Activated T-helper 1 cell treated with anti-CD3 and anti-CD28 coated beads, Interleukin-12 subunit alpha, Interleukin-12 subunit beta, Interleukin-2, Interleukin-4 antibody, amounts not matched to agents 30 ng/mL and 10 ng/mL and 1 ng/mL, durations not matched to agents 14 hours and 24 hours and 36 hours (primary cell): ENCODE data around the gene CYP2S1. TPM values are rescaled to one million over a fixed set of nuclear protein-coding genes. Genes with fewer than 3 reads are reported as not detected.

ENCODE experiments used
- DNase-seq: peaks from one replicate; pipeline ENCODE4 v3.0.0; 2021; ENCODE audit warnings: low spot score
- H3K27ac Mint-ChIP-seq: one replicate; pipeline ENCODE4 v1.8.0; 2021; ENCODE audit warnings: mild to moderate bottlenecking, mixed read lengths
- H3K27me3 Mint-ChIP-seq: one replicate; pipeline ENCODE4 v1.8.0; 2022; ENCODE audit warnings: mild to moderate bottlenecking, moderate library complexity, mixed read lengths; ENCODE audit not compliant: insufficient read depth
- H3K36me3 Mint-ChIP-seq: one replicate; pipeline ENCODE4 v1.8.0; 2021; ENCODE audit warnings: low read depth, mixed read lengths
- H3K4me1 Mint-ChIP-seq: one replicate; pipeline ENCODE4 v1.8.0; 2021; ENCODE audit warnings: low read depth, mixed read lengths
- H3K4me3 Mint-ChIP-seq: one replicate; pipeline ENCODE4 v1.8.0; 2021; ENCODE audit warnings: mild to moderate bottlenecking, moderate library complexity, mixed read lengths
- H3K9me3 Mint-ChIP-seq: one replicate; pipeline ENCODE4 v1.8.0; 2021; ENCODE audit warnings: mixed read lengths
- intact Hi-C: fragments of 100-400 bp; cut with micrococcal nuclease; formaldehyde crosslinking; loops from one replicate; pipeline ENCODE4 v1.15.1; 2024
- total RNA-seq: library from RNA; stranded (reverse); gene quantifications from 2 replicates; pipeline ENCODE4 v1.2.3, GENCODE V29; 2022

The CYP2S1 gene
- total RNA-seq, 1 donor from 2014 or later = 0.60 TPM

DNA sequence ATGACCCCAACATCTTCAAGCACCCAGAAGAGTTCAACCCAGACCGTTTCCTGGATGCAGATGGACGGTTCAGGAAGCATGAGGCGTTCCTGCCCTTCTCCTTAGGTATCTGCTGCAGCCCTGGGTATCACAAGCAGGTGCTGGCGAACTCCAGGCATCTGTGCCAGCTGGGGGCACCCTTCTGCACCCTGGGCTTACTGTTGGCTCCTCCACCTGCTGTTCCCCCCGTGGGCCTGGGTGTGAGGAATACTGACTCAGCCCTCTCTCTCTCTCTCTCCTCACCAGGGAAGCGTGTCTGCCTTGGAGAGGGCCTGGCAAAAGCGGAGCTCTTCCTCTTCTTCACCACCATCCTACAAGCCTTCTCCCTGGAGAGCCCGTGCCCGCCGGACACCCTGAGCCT lies 13.0 kb downstream of the CYP2S1 start:
- H3K9me3 Mint-ChIP-seq = no peaks in the 10 kb centered on the region
- H3K4me3 Mint-ChIP-seq = no peak overlapping the region
- H3K36me3 Mint-ChIP-seq = no peaks in the 10 kb centered on the region
- intact Hi-C loops = loop anchor here (10.0 kb wide), 1 partner anchor 239 kb away; the partner anchor contains the start of gene ERICH4
- peaks cover 18% of the 10 kb centered on the region for H3K4me1 Mint-ChIP-seq
- DNase-seq = no peak
- H3K27me3 Mint-ChIP-seq = no peaks in the 10 kb centered on the region
- no peak overlapping the region for H3K27ac Mint-ChIP-seq

DNA sequence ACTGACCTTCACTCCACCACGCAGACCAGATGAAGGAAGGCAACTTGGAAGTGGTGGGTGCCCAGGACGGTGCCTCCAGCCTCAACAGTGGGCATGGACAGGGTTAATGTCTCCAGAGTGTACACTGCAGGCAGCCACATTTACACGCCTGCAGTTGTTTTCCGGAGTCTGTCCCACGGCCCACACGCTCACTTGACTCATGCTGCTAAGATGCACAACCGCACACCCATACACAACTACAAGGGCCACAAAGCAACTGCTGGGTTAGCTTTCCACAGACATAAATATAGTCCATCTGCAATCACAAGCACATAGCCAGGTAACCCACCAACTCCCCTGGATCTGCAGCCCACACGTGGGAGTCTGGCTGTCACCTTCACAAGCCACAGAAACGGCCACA lies 13.4 kb downstream of the CYP2S1 start:
- DNase-seq = no peak
- H3K36me3 Mint-ChIP-seq = no peaks in the 10 kb centered on the region
- H3K4me1 Mint-ChIP-seq = peaks cover 18% of the 10 kb centered on the region
- H3K27ac Mint-ChIP-seq = no peak overlapping the region
- H3K9me3 Mint-ChIP-seq = no peaks in the 10 kb centered on the region
- no peaks in the 10 kb centered on the region for H3K27me3 Mint-ChIP-seq
- intact Hi-C loops = loop anchor here (10.0 kb wide), 1 partner anchor 238 kb away; the partner anchor contains the start of gene ERICH4
- no peak overlapping the region for H3K4me3 Mint-ChIP-seq

GRCh38 chr19:41206926-41207750 lies 14.1 kb downstream of the CYP2S1 start:
- Mint-ChIP-seq H3K27ac (no peak overlapping the region), H3K36me3 (no peaks in the 10 kb centered on the region)
- intact Hi-C loops = loop anchor here (10.0 kb wide), 1 partner anchor 238 kb away; the partner anchor contains the start of gene ERICH4

GRCh38 chr19:41214161-41214560 lies 21.1 kb downstream of the CYP2S1 start:
- no peaks in the 10 kb centered on the region for H3K36me3 Mint-ChIP-seq
- H3K27me3 Mint-ChIP-seq = peaks cover 27% of the 10 kb centered on the region
- intact Hi-C loops = no loop called here
- no peaks in the 10 kb centered on the region for H3K9me3 Mint-ChIP-seq
- no peaks in the 10 kb centered on the region for H3K4me1 Mint-ChIP-seq
- H3K4me3 Mint-ChIP-seq = no peak overlapping the region
- H3K27ac Mint-ChIP-seq = no peak overlapping the region
- no peak for DNase-seq

More at GRCh38 chr19:41206926-41207750, 14.1 kb downstream of the CYP2S1 start:
- H3K27me3 Mint-ChIP-seq = no peaks in the 10 kb centered on the region
- H3K4me3 Mint-ChIP-seq = no peak overlapping the region
- H3K4me1 Mint-ChIP-seq = peaks cover 18% of the 10 kb centered on the region
- DNase-seq = no peak
- H3K9me3 Mint-ChIP-seq = no peaks in the 10 kb centered on the region

DNA sequence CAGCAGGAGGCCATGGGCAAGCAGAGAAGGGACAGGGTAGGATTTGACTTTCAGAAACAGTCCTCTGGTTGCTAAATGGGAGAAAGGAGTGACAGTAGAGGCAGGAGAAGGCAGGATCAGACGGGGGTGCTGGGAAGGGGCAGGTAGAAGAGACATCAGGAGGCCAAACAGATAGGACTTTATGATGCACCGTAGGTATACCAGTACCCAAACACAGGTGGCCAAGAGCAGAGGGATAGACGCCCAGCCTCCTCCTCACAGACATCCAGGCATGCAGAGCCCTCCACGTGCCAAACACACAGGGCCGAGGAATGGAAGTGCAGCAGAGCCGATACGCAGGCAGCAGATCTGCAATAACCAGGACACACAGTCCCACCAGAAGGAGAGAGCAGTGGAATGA lies 24.7 kb downstream of the CYP2S1 start:
- Mint-ChIP-seq H3K27me3 (peaks cover 50% of the 10 kb centered on the region), H3K4me1 (no peaks in the 10 kb centered on the region), H3K9me3 (no peaks in the 10 kb centered on the region), H3K4me3 (no peak overlapping the region), H3K36me3 (no peaks in the 10 kb centered on the region), H3K27ac (no peak overlapping the region)
- no peak for DNase-seq
- intact Hi-C loops = no loop called here

- no peaks in the 10 kb centered on the region for H3K4me1 Mint-ChIP-seq
- no peaks in the 10 kb centered on the region for H3K9me3 Mint-ChIP-seq
- peaks cover 53% of the 10 kb centered on the region for H3K27me3 Mint-ChIP-seq
- H3K36me3 Mint-ChIP-seq = no peaks in the 10 kb centered on the region
- H3K4me3 Mint-ChIP-seq = no peak overlapping the region
- DNase-seq = no peak
- no peak overlapping the region for H3K27ac Mint-ChIP-seq
- intact Hi-C loops = no loop called here
Measured at GRCh38 chr19:41218249-41218614, 25.2 kb downstream of the CYP2S1 start.

DNA sequence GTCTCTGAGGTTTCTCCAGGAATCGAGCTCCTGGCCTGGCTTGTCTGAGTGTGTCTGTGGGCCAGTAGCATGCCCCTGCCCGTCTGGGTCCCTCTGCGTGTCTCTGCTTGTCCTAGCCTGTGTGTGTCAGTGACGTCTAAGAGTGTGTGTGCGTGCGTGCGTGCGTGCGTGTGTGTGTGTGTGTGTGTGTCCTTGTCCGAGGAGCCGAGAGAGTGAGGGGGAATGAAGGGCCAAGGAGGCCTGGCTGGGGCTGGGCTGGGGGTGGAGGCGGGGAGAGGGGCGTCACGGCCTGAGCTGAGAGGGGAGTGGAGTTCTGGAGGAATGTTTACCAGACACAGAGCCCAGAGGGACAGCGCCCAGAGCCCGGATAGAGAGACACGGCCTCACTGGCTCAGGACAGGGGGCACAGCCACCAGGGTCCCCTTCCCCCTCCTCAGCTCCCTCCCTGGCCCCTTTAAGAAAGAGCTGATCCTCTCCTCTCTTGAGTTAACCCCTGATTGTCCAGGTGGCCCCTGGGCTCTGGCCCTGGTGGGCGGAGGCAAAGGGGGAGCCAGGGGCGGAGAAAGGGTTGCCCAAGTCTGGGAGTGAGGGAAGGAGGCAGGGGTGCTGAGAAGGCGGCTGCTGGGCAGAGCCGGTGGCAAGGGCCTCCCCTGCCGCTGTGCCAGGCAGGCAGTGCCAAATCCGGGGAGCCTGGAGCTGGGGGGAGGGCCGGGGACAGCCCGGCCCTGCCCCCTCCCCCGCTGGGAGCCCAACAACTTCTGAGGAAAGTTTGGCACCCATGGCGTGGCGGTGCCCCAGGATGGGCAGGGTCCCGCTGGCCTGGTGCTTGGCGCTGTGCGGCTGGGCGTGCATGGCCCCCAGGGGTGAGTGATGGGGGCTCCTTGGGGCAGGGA lies 25.8 kb downstream of the CYP2S1 start, which contains the start of gene AXL:
AXL (plus strand) TSS at position 609 of the 893 bp plus-strand sequence; CDS start at position 779, 170 bp downstream.
- intact Hi-C loops = no loop called here
- no peak for DNase-seq
- Mint-ChIP-seq H3K4me1 (peaks cover 4% of the 10 kb centered on the region), H3K9me3 (no peaks in the 10 kb centered on the region), H3K4me3 (no peak within 1 kb of the TSS), H3K36me3 (no peaks in the 10 kb centered on the region), H3K27ac (no peak within 1 kb of the TSS), H3K27me3 (peaks cover 53% of the 10 kb centered on the region)

DNA sequence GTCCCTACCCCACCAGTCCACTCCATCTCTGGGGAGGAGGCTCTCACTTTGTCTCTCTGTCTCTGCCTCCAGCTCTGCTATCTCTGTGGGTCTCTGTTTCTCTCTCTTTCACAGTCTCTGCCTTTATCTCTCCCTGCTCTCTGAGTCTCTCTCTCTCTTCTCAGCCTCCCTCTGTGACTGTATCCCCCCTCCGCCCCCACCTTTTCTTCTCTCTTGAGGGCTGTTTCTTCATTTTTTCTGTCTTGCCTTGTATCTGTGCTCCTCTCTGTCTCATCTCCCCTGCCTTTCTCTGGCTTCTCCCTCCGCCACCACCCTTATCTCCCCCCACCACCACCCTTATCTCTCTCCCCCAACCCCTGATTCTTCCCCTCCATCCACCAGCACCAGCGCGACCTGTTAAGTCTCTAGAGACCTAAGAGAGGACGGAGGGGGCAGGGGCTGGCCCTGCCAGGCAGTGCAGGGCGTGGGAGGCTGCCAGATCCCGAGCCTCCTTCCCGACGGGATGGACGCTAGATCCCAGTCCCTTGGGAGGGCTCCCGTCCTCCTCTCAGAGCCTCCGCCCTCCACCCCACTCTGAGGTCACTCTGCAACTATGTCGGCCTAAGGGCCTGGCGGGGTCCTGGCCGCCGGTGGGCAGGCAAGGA lies 27.0 kb downstream of the CYP2S1 start:
- Mint-ChIP-seq H3K36me3 (no peaks in the 10 kb centered on the region), H3K9me3 (no peaks in the 10 kb centered on the region), H3K27ac (no peak overlapping the region), H3K4me3 (no peak overlapping the region), H3K4me1 (peaks cover 7% of the 10 kb centered on the region), H3K27me3 (peaks cover 52% of the 10 kb centered on the region)
- DNase-seq = no peak
- intact Hi-C loops = no loop called here

DNA sequence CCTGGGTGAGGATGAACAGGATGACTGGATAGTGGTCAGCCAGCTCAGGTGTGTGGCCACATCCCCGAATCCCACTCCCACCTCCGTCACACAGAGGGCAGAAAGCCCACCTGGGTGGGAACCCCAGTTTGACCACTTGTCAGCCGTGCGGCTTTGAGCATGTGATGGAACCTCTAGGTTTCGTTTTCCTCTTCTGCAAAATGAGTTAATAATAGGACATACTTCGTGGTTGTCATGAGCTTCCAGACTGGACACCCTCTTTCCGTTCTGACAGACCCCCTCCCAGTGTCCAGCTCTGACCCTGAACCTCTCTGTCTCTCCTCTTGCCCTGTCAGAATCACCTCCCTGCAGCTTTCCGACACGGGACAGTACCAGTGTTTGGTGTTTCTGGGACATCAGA lies 27.8 kb downstream of the CYP2S1 start:
- DNase-seq = no peak
- Mint-ChIP-seq H3K9me3 (no peaks in the 10 kb centered on the region), H3K27ac (no peak overlapping the region), H3K27me3 (peaks cover 52% of the 10 kb centered on the region), H3K4me3 (no peak overlapping the region), H3K36me3 (no peaks in the 10 kb centered on the region), H3K4me1 (peaks cover 13% of the 10 kb centered on the region)
- intact Hi-C loops = no loop called here

DNA sequence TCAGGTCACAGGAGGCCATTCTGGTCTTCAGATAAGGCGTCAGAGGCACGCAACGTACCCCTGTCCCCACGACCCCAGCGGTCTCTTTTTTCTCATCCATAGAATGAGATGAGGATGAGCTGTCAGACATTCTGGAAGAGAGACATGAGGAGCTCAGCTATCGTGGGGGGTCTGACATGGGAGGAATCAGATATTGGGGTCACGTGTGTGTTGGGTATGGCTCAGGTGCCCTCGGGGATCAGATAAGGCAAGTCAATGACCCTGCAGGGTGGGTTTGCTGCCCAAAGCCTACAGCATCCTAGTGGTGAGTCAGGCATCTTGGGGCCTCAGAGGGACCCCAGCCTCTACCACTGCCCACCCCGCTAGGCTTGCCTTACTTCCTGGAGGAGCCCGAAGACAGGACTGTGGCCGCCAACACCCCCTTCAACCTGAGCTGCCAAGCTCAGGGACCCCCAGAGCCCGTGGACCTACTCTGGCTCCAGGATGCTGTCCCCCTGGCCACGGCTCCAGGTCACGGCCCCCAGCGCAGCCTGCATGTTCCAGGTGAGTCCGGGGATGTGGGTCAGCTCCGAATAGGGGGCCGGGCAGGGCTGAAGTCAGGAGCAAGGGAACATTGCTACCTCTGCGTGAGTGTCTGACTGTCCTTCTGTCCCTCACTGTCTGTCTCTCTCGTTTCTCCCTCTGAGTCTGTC lies 28.6 kb downstream of the CYP2S1 start:
- Mint-ChIP-seq H3K4me1 (peaks cover 18% of the 10 kb centered on the region), H3K36me3 (no peaks in the 10 kb centered on the region), H3K27ac (no peak overlapping the region), H3K27me3 (peaks cover 49% of the 10 kb centered on the region), H3K4me3 (no peak overlapping the region), H3K9me3 (no peaks in the 10 kb centered on the region)
- DNase-seq = no peak
- intact Hi-C loops = no loop called here

DNA sequence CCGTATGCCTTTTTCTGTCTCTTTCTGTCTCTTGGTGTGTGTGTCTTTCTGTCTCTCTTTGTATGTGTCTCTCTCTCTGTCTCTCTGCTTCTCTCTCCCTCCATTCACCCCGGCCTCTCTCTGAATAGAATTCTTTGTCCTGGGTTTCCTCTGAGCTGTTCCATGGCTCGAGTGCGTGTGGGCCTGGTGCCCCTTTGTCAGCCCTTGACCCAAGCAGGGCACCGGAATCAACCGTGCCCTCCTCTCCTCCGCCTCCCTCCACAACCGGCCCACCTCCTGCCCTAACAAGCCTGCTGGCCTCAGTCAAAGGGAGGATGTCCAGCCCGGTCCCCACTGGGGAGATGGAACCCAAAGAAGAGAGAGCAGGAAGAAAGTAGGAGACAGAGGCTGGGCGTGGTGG lies 29.2 kb downstream of the CYP2S1 start:
- H3K36me3 Mint-ChIP-seq = no peaks in the 10 kb centered on the region
- peaks cover 24% of the 10 kb centered on the region for H3K4me1 Mint-ChIP-seq
- H3K4me3 Mint-ChIP-seq = no peak overlapping the region
- intact Hi-C loops = no loop called here
- DNase-seq = no peak
- peaks cover 44% of the 10 kb centered on the region for H3K27me3 Mint-ChIP-seq
- no peaks in the 10 kb centered on the region for H3K9me3 Mint-ChIP-seq
- H3K27ac Mint-ChIP-seq = peak overlapping the region; percentile 2
